Smooth muscle cell (in vitro differentiated cells): Measurements from ENCODE around the gene CCDC80. TPM values are rescaled to one million over a fixed set of nuclear protein-coding genes. Genes with fewer than 3 reads are reported as not detected.

ENCODE experiments used
- DNase-seq: peaks from one replicate; lab custom pipeline; 2025; ENCODE audit not compliant: unreplicated experiment; lab: John Stamatoyannopoulos, UW
- H2AFZ ChIP-seq: fragments of 200-600 bp; sonication (generic); 2 replicates; pipeline ENCODE4 v1.6.0; 2016; ENCODE audit warnings: antibody characterized with exemption, low read depth, mild to moderate bottlenecking
- H3F3A ChIP-seq: fragments of 200-600 bp; sonication (generic); 2 replicates; pipeline ENCODE4 v1.6.0; 2017; ENCODE audit warnings: antibody characterized with exemption, low read depth
- H3K27ac ChIP-seq: fragments of 200-600 bp; sonication (generic); 2 replicates; pipeline ENCODE4 v1.5.1; 2016; ENCODE audit warnings: low read depth, mild to moderate bottlenecking
- H3K27me3 ChIP-seq: fragments of 200-600 bp; sonication (generic); 2 replicates; pipeline ENCODE4 v1.6.1; 2016; ENCODE audit warnings: low read depth, mild to moderate bottlenecking
- H3K36me3 ChIP-seq: fragments of 200-600 bp; sonication (generic); 2 replicates; pipeline ENCODE4 v1.5.1; 2016; ENCODE audit warnings: low read depth
- H3K4me1 ChIP-seq: fragments of 200-600 bp; sonication (generic); 2 replicates; pipeline ENCODE4 v1.5.1; 2016; ENCODE audit warnings: low read depth
- H3K4me2 ChIP-seq: fragments of 200-600 bp; sonication (generic); 2 replicates; pipeline ENCODE4 v1.6.0; 2016; ENCODE audit warnings: mild to moderate bottlenecking
- H3K4me3 ChIP-seq: fragments of 200-600 bp; sonication (generic); 2 replicates; pipeline ENCODE4 v1.5.1; 2016; ENCODE audit warnings: mild to moderate bottlenecking
- H3K79me2 ChIP-seq: fragments of 200-600 bp; sonication (generic); 2 replicates; pipeline ENCODE4 v1.6.0; 2016; ENCODE audit warnings: low read depth, mild to moderate bottlenecking
- H3K9ac ChIP-seq: fragments of 200-600 bp; sonication (generic); 2 replicates; pipeline ENCODE4 v1.6.0; 2016; ENCODE audit warnings: low read depth
- H3K9me3 ChIP-seq: fragments of 200-600 bp; sonication (generic); replicated peaks from 2 replicates; pipeline ENCODE4 v1.5.1; 2016; ENCODE audit warnings: low read depth
- H4K20me1 ChIP-seq: fragments of 200-600 bp; sonication (generic); 2 replicates; pipeline ENCODE4 v1.6.0; 2016; ENCODE audit warnings: low read depth
- WGBS: methylation state at CpG from one replicate; pipeline ENCODE4 v1.1.7; 2016; ENCODE audit warnings: low lambda C conversion rate; 5-methylcytosine and 5-hydroxymethylcytosine counted together
- polyA plus RNA-seq: library from polyadenylated mRNA; unstranded; fragments of >200 nt; fragmentation: Nextera tagmentation; extraction: Ambion mirVana; gene quantifications from 2 replicates; pipeline ENCODE4 v1.2.1, GENCODE V29; 2016
- total RNA-seq: library from RNA; depleted of rRNA; stranded (reverse); fragments of >200 nt; gene quantifications from 2 replicates; pipeline ENCODE4 v1.2.3, GENCODE V29; 2014
- TF ChIP-seq, protein P1 (sequence below): fragments of 200-600 bp; sonication (generic); IDR thresholded peaks from 2 replicates; pipeline ENCODE4 v1.5.1; 2017; ENCODE audit warnings: borderline replicate concordance, mild to moderate bottlenecking, antibody characterized with exemption; ENCODE audit not compliant: insufficient read depth, poor library complexity, severe bottlenecking

Gene CCDC80
- total and polyA plus RNA-seq, 2 experiments from 2014 or later: 67.9 to 159 TPM

DNA sequence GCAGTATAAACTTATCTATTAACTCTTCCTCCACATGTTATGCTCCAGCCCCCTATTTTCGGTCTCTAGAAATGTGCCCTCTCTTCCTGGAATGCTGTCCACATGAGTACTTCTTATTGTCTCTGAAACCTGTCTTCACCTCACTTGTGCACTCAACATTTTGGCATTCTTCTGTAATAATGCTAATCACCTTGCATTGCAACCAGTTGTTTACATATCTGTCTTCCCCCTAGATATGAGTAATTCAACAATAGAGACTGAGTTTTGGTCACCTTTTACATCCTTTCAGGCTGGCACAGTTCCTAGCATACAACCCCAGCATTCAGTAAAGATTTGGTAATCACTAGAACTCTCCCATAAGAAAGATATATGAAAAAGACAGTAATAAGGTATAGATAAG lies 17.2 kb downstream of the CCDC80 start:
- Histone ChIP-seq H3K4me3 (no peak overlapping the region), H3K27ac (no peak overlapping the region), H4K20me1 (no peaks in the 10 kb centered on the region), H3K79me2 (no peaks in the 10 kb centered on the region), H3K9ac (no peak overlapping the region), H2AFZ (no peak overlapping the region), H3K9me3 (no peaks in the 10 kb centered on the region), H3K36me3 (no peaks in the 10 kb centered on the region), H3F3A (peaks cover 4% of the 10 kb centered on the region), H3K27me3 (no peaks in the 10 kb centered on the region), H3K4me1 (no peaks in the 10 kb centered on the region), H3K4me2 (no peak overlapping the region)
- WGBS: 95% methylated on average over 1 of the region's 1 CpG
- TF ChIP-seq, protein P1, sequence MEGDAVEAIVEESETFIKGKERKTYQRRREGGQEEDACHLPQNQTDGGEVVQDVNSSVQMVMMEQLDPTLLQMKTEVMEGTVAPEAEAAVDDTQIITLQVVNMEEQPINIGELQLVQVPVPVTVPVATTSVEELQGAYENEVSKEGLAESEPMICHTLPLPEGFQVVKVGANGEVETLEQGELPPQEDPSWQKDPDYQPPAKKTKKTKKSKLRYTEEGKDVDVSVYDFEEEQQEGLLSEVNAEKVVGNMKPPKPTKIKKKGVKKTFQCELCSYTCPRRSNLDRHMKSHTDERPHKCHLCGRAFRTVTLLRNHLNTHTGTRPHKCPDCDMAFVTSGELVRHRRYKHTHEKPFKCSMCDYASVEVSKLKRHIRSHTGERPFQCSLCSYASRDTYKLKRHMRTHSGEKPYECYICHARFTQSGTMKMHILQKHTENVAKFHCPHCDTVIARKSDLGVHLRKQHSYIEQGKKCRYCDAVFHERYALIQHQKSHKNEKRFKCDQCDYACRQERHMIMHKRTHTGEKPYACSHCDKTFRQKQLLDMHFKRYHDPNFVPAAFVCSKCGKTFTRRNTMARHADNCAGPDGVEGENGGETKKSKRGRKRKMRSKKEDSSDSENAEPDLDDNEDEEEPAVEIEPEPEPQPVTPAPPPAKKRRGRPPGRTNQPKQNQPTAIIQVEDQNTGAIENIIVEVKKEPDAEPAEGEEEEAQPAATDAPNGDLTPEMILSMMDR: no peak
- no peak for DNase-seq

DNA sequence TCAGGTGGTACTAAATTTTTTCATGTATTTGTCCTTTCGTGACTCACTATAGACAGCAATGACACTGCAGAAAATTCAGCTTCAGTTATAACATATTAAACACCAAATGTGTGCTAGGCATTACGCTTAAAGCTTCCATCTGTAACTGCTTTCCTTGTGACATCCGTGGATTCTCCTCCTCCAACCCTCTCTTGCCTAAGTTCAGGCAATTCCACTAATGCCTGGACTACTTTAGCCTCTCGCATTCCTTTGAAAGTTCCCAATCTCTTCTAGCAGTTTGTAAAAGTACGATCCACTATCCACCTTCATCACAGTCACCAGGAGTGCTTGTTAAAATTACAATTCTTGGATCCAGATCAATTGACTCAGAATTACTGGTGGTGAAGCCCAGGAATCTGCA lies 17.7 kb downstream of the CCDC80 start:
- Histone ChIP-seq H3K4me1 (no peaks in the 10 kb centered on the region), H3K79me2 (no peaks in the 10 kb centered on the region), H3K36me3 (no peaks in the 10 kb centered on the region), H2AFZ (no peak overlapping the region), H4K20me1 (no peaks in the 10 kb centered on the region), H3K9ac (no peak overlapping the region), H3K4me3 (no peak overlapping the region), H3K27me3 (no peaks in the 10 kb centered on the region), H3K27ac (no peak overlapping the region), H3K9me3 (no peaks in the 10 kb centered on the region), H3F3A (no peaks in the 10 kb centered on the region), H3K4me2 (no peak overlapping the region)
- TF ChIP-seq, protein P1: no peak
- no peak for DNase-seq
- 51% methylated on average over 5 of the region's 5 CpGs for WGBS

DNA sequence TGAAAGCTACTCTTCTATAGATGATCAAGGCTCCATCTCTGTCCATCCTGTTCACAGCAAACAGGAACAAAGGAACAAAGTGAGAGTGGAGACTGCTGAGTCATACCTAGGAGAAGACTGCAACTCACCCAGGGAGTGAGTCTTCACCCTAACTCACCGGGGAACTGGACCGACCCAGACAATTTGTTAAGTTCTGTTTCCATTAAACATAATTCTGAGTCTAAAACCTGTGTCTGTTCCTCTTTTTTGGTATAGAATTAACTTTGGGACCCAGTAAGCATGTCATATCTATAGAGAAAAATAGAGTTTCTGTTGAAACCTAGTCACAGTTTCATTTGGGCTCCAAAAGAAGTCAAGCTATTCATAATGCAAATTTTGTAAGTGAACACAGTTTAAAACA lies 21.6 kb downstream of the CCDC80 start:
- Histone ChIP-seq H3K27ac (no peak overlapping the region), H2AFZ (no peak overlapping the region), H3K4me1 (no peaks in the 10 kb centered on the region), H3K27me3 (no peaks in the 10 kb centered on the region), H3F3A (no peaks in the 10 kb centered on the region), H3K4me3 (no peak overlapping the region), H3K79me2 (no peaks in the 10 kb centered on the region), H3K9me3 (no peaks in the 10 kb centered on the region), H3K4me2 (no peak overlapping the region), H3K9ac (no peak overlapping the region), H4K20me1 (no peaks in the 10 kb centered on the region), H3K36me3 (no peaks in the 10 kb centered on the region)
- DNase-seq: no peak
- WGBS: 78% methylated on average over 2 of the region's 2 CpGs
- TF ChIP-seq, protein P1: no peak

DNA sequence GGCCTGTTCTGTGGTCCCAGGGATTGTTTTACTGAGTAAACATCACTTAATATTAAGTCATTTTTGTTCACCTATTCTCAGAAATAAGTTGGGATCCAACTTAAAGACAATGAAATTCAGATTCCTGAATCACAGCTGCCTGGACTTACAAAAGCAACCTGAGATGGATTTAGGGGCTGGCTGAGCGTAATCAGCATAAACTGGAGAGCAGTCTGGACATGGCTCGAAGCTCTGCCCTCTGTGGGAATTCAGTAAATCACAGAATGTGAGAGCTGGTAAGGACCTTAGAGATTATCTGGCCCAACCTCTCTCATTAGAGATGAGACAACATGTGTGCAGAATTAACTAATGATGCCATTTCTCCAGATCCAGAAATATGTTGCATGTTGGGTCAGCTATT lies 23.7 kb downstream of the CCDC80 start:
- H2AFZ ChIP-seq: no peak overlapping the region

More for the DNA sequence above, 23.7 kb downstream of the CCDC80 start:
- H3K9ac ChIP-seq: no peak overlapping the region
- no peak overlapping the region for H3K4me3 ChIP-seq
- no peaks in the 10 kb centered on the region for H3K27me3 ChIP-seq
- no peak overlapping the region for H3K27ac ChIP-seq
- H3K36me3 ChIP-seq: no peaks in the 10 kb centered on the region
- no peaks in the 10 kb centered on the region for H3F3A ChIP-seq
- H4K20me1 ChIP-seq: no peaks in the 10 kb centered on the region
- H3K9me3 ChIP-seq: no peaks in the 10 kb centered on the region
- H3K4me2 ChIP-seq: no peak overlapping the region
- TF ChIP-seq, protein P1: no peak
- no peaks in the 10 kb centered on the region for H3K4me1 ChIP-seq
- 82% methylated on average over 2 of the region's 2 CpGs for WGBS
- H3K79me2 ChIP-seq: no peaks in the 10 kb centered on the region
- DNase-seq: no peak
